GM18870 (cell line): ENCODE measurements around the gene LETM1.

Source experiments
- ATAC-seq: cut with Tn5 transposase; IDR thresholded peaks from one replicate; pipeline ENCODE4 v1.9.1; 2021; ENCODE audit warnings: moderate library complexity; ENCODE audit not compliant: unreplicated experiment

LETM1 gene

GRCh38 chr4:1830234-1830633 is 25.7 kb downstream of the LETM1 start:
- no peak for ATAC-seq

- ATAC-seq, result no peak
Measured at GRCh38 chr4:1826531-1827350, 29.2 kb downstream of the LETM1 start.

GRCh38 chr4:1825326-1825725 is 30.6 kb downstream of the LETM1 start:
- ATAC-seq, result no peak

- ATAC-seq, result no peak
Measured at GRCh38 chr4:1824746-1825145, 31.2 kb downstream of the LETM1 start.

- ATAC-seq, result no peak
Measured at GRCh38 chr4:1823545-1823932, 32.4 kb downstream of the LETM1 start.

- no peak for ATAC-seq
Measured at GRCh38 chr4:1822568-1823544, 33.1 kb downstream of the LETM1 start.

GRCh38 chr4:1821679-1822567 is 34.0 kb downstream of the LETM1 start:
- ATAC-seq, result no peak

- ATAC-seq, result no peak
Measured at GRCh38 chr4:1819816-1820215, 36.1 kb downstream of the LETM1 start.

- ATAC-seq, result no peak
Measured at GRCh38 chr4:1819284-1819683, 36.7 kb downstream of the LETM1 start.

GRCh38 chr4:1815997-1816860 is 39.7 kb downstream of the LETM1 start:
- no peak for ATAC-seq

GRCh38 chr4:1815096-1815996 is 40.6 kb downstream of the LETM1 start:
- ATAC-seq, result no peak

GRCh38 chr4:1814453-1814852 is 41.5 kb downstream of the LETM1 start:
- ATAC-seq, result no peak

- ATAC-seq, result no peak
Measured at GRCh38 chr4:1813915-1814314, 42.0 kb downstream of the LETM1 start.

GRCh38 chr4:1813231-1813630 is 42.7 kb downstream of the LETM1 start:
- no peak for ATAC-seq

GRCh38 chr4:1812720-1813119 is 43.2 kb downstream of the LETM1 start:
- no peak for ATAC-seq

- ATAC-seq, result no peak
Measured at GRCh38 chr4:1810765-1811164, 45.2 kb downstream of the LETM1 start.

GRCh38 chr4:1809754-1810502 is 46.0 kb downstream of the LETM1 start:
- no peak for ATAC-seq
